GM18499 (cell line): ENCODE results near the gene RNASEH2A.

Experiments used
- ATAC-seq: cut with Tn5 transposase; IDR thresholded peaks from one replicate; pipeline ENCODE4 v1.9.1; 2021; ENCODE audit warnings: moderate number of reproducible peaks; ENCODE audit not compliant: insufficient read depth, unreplicated experiment

RNASEH2A gene

GRCh38 chr19:12847159-12848139, 41.1 kb downstream of the RNASEH2A start:
- no peak for ATAC-seq

GRCh38 chr19:12856653-12857052, 50.3 kb downstream of the RNASEH2A start:
- no peak for ATAC-seq

- no peak for ATAC-seq
Observed at GRCh38 chr19:12858041-12858928, 51.9 kb downstream of the RNASEH2A start.

- ATAC-seq: no peak
Observed at GRCh38 chr19:12859546-12859945, 53.2 kb downstream of the RNASEH2A start.
